ENCODE results near the gene OGFOD2. TPM values are rescaled to one million over a fixed set of nuclear protein-coding genes. Genes with fewer than 3 reads are reported as not detected.

OGFOD2 gene
- total RNA-seq, 2 donors from 2014 or later: 26.3 to 27.6 TPM

DNA sequence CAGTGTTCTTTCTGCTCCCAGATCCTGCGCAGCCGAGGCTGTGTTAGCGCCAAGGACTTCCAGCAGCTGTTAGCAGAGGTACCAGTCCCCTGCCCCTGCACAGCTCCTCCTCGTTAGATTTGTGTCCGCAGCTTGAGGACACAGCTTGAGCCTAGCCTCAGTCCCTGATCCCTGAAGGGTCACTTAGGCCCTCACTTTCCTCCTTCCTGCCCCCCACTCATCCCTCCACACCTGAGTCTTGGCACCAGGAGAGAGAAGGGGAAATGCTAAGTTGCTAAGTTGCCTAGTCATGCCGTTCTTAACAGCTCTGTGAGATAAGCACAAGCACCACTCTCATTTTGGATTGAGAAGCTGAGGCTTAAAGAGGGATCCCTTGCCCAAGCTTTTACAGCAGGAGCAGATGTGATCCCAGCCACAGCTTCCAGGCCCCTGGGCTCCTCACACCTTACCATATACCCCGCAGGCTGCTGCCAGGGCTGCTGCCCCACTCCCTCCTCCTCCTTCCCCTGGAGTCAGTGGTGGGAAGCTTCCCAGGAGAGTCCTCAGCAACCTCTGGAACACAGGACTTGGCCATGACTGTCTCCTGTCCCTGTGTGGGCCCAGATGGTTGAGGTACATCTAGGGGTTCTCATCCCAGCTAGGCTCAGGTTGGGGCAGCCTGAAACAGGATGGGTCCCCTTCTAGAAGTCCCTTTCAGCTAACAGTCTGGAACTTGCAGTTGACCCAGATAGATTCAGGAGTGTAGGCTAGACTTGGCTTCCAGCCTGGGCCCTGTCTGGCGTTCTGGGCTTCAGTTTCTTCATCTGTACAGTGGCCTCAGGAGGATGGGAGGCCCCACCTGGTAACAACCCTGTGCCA lies 975 bp downstream of the OGFOD2 start:
- Histone ChIP-seq H3K4me1 (replicated peaks) (peaks cover 24% of the 10 kb centered on the region), H3K27me3 (replicated peaks; ENCODE audit: insufficient read depth) (no peaks in the 10 kb centered on the region), H3K27ac (peak overlapping the region; percentile 96 to 97), H3K4me3 (peak overlapping the region; percentile 78 to 98), H3K36me3 (no peaks in the 10 kb centered on the region), H3K9me3 (no peaks in the 10 kb centered on the region)
- TF ChIP-seq POLR2AphosphoS5 (IDR thresholded peaks at IDR 0.05): no peak
- no peak for TF ChIP-seq POLR2A (IDR thresholded peaks at IDR 0.05)
- TF ChIP-seq, protein P1, sequence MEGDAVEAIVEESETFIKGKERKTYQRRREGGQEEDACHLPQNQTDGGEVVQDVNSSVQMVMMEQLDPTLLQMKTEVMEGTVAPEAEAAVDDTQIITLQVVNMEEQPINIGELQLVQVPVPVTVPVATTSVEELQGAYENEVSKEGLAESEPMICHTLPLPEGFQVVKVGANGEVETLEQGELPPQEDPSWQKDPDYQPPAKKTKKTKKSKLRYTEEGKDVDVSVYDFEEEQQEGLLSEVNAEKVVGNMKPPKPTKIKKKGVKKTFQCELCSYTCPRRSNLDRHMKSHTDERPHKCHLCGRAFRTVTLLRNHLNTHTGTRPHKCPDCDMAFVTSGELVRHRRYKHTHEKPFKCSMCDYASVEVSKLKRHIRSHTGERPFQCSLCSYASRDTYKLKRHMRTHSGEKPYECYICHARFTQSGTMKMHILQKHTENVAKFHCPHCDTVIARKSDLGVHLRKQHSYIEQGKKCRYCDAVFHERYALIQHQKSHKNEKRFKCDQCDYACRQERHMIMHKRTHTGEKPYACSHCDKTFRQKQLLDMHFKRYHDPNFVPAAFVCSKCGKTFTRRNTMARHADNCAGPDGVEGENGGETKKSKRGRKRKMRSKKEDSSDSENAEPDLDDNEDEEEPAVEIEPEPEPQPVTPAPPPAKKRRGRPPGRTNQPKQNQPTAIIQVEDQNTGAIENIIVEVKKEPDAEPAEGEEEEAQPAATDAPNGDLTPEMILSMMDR (IDR thresholded peaks at IDR 0.05): no peak
- intact Hi-C loops (cut with DNase I): no loop called here
- 7% methylated on average over 8 of the region's 8 CpGs for WGBS
- DNase-seq (ENCODE audit: low spot score): no peak

DNA sequence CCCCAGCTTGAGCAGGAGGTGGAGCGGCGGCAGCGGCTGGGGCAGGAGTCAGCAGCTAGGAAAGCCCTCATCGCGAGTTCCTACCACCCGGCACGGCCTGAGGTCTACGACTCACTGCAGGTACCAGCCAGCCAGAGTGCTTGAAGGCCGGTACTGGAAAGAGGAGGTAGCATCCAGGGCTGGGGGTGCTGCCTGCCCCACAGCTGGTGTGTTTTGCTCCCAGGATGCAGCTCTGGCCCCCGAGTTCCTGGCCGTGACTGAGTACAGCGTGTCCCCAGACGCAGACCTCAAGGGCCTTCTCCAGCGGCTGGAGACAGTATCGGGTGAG lies 1.6 kb downstream of the OGFOD2 start:
- H3K4me1 ChIP-seq (replicated peaks): peaks cover 29% of the 10 kb centered on the region
- H3K4me3 ChIP-seq: no peak overlapping the region
- no peak overlapping the region for H3K27ac ChIP-seq
- TF ChIP-seq POLR2AphosphoS5 (IDR thresholded peaks at IDR 0.05) (no peak), POLR2A (IDR thresholded peaks at IDR 0.05) (no peak)
- TF ChIP-seq, protein P1 (IDR thresholded peaks at IDR 0.05): no peak
- no peaks in the 10 kb centered on the region for H3K36me3 ChIP-seq
- 78% methylated on average over 15 of the region's 15 CpGs for WGBS
- intact Hi-C loops (cut with DNase I): no loop called here
- no peak for DNase-seq (ENCODE audit: low spot score)
- no peaks in the 10 kb centered on the region for H3K27me3 ChIP-seq (replicated peaks; ENCODE audit: insufficient read depth)
- H3K9me3 ChIP-seq: no peaks in the 10 kb centered on the region

DNA sequence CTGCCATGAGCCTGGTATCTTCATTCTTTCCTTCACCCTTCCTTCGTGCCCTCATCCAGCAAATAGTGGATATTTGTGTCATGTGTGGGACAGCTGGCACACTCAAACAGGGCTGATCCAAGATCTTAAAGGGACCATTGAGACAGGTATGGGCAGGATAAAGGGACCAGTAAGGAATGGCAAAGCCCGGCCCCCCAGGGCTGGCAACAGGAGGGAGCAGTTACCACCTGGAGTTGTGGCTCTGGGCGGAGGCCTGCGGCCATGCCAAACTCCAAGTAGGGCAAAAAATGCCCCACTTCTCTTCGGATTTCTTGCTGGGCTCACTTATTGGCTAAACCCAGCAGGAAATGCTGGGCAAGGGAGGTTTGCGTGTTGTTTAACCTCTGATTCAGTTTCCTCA lies 2.1 kb downstream of the OGFOD2 start:
- WGBS: 91% methylated on average over 6 of the region's 6 CpGs
- H3K36me3 ChIP-seq: no peaks in the 10 kb centered on the region
- H3K4me3 ChIP-seq: no peak overlapping the region
- H3K4me1 ChIP-seq (replicated peaks): peaks cover 35% of the 10 kb centered on the region
- intact Hi-C loops (cut with DNase I): no loop called here
- H3K27ac ChIP-seq: no peak overlapping the region
- no peak for DNase-seq (ENCODE audit: low spot score)
- TF ChIP-seq POLR2A (IDR thresholded peaks at IDR 0.05): no peak
- TF ChIP-seq, protein P1 (IDR thresholded peaks at IDR 0.05): no peak
- TF ChIP-seq POLR2AphosphoS5 (IDR thresholded peaks at IDR 0.05): no peak
- H3K9me3 ChIP-seq: no peaks in the 10 kb centered on the region
- H3K27me3 ChIP-seq (replicated peaks; ENCODE audit: insufficient read depth): no peaks in the 10 kb centered on the region

DNA sequence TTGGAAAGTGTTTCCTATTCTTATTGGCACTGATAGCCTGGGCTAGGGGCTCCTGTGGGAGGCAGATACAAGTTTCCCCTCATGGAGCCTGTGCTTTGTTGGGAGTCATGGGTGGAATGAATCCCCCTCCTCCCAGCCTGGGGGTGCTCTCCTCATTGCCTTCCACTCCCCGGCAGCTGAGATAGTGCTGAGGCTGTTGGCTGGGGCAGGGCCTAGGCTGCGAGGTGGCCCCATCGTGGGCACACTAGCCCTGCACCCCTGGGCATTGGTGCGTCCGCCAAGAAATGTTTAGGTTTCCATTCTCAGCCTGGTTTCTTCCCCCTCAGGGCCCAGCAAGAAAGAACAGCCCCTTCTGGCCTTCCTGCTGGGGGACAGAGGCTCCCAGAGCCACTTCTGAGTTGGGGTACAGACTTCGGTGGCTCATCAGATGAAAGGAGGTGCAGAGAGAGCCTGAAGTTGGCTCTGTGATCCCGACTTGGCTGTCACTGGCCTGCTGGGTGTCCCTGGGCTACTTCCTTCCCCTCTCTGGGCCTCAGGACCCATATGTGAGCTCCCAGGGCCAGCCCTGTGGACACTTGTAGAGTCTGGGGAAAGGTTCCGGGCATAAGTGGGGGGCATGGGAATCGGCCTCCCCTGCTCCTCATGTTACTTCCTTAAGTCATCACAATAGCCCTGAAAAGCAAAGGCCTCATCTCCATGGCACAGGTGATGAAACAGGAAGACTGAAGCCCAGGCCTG lies 2.8 kb downstream of the OGFOD2 start:
- H3K4me1 ChIP-seq (replicated peaks): peaks cover 39% of the 10 kb centered on the region
- no peak overlapping the region for H3K27ac ChIP-seq
- H3K4me3 ChIP-seq: no peak overlapping the region
- no peaks in the 10 kb centered on the region for H3K36me3 ChIP-seq
- TF ChIP-seq POLR2AphosphoS5 (IDR thresholded peaks at IDR 0.05): no peak
- no peak for TF ChIP-seq POLR2A (IDR thresholded peaks at IDR 0.05)
- TF ChIP-seq, protein P1 (IDR thresholded peaks at IDR 0.05): no peak
- no peaks in the 10 kb centered on the region for H3K9me3 ChIP-seq
- H3K27me3 ChIP-seq (replicated peaks; ENCODE audit: insufficient read depth): no peaks in the 10 kb centered on the region
- DNase-seq (ENCODE audit: low spot score): no peak
- intact Hi-C loops (cut with DNase I): no loop called here
- WGBS: 92% methylated on average over 6 of the region's 9 CpGs
